HG03039 (cell line): Measurements from ENCODE around the gene MRRF.
"Not testable (repeated sequence)": the region's sequence is repeated elsewhere in the genome, so short reads cannot be mapped to it uniquely, and the experiment has no call there.

Experiments used
- ATAC-seq: cut with Tn5 transposase; IDR thresholded peaks from one replicate; pipeline ENCODE4 v1.9.1; 2021; ENCODE audit warnings: mild to moderate bottlenecking, moderate library complexity; ENCODE audit not compliant: unreplicated experiment

The MRRF gene

DNA sequence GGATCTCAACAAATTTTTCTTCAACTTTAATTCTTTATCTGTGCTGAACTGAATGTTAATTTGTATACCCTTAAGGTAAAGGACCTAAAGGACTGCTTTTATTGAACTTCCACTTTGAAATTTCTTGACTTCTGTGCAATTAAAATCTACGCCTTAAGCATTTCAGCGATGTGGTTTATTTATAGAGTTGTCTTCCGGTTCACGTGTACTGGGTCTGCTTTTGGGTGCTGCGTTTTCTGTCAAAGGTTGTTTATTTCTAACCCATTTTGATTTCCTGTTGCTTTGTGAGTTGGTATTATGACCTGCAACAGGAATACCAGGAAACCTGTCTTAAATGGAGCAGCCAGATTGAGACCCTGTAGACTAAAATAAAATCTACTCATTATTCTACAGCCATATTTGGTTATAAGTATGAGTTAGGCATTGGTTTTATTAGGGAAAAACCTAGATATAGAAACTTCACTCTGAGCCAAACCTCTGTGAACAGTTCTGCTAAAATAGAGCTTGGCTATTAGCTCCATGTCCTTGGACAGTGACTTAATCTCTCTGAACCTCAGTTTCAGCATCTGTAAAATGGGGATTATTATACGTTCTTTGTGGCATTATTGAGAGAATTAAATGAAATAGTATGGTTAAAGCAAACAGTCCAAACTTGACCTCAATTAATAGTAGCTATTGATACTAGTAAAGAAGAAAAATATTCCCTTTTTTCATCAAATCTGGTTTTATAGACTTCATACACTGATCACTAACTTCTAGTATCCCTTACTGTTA is 3.5 kb downstream of the MRRF start:
- no peak for ATAC-seq

DNA sequence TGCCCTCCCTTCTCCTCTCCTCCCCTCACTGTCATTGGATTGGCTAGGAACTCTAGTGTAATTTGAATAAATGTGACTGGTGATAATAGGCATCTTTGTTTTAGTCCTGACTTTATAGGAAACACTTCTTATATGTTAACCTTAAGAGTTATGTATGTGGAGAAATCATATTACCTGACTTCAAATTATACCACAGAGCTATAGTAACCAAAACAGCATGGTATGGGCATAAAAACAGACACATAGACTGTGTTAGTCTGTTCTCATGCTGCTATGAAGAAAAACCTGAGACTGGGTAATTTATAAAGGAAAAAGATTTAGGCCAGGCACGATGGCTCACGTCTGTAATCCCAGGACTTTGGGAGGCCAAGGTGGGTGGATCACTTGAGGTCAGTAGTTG is 9.4 kb downstream of the MRRF start:
- no peak for ATAC-seq

DNA sequence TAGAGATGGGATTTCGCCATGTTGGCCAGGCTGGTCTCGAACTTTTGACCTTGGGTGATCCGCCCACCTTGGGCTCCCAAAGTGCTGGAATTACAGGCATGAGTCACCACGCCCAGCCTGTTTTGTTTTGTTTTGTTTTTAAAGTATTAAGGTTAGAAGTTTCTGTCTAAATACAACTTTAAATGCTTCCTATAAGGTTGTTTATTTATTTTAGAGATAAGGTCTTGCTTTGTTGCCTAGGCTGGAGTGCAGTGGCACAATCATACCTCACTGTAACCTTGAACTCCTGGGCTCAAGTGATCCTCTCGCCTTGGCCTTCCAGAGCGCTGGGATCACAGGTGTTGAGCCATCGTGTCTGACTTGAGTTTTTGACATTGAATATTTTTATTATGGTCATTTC is 11.4 kb downstream of the MRRF start:
- no peak for ATAC-seq

DNA sequence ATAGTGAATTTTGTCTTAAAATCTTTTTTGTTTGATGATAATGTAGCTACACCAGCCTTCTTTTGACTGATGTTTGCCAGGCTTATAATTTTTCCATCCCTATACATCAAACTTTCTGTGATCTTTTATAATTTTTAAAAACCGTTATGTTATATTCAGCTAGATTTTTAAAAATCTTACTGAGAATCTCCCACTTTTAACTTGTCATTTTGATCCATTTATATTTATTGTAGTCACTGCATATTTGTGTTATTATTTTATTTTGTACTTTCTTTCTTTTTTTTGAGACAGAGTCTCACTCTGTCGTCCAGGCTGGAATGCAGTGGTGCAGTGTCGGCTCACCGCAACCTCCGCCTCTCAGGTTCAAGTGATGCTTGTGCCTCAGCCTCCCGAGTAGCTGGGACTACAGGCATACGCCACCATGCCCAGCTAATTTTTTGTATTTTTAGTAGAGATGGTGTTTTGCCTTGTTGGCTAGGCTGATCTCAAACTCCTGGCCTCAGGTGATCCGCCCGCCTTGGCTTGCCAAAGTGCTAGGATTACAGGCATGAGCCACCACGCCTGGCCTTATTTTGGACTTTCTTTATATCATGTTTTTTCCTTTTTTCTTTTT is 12.7 kb downstream of the MRRF start:
- no peak for ATAC-seq

DNA sequence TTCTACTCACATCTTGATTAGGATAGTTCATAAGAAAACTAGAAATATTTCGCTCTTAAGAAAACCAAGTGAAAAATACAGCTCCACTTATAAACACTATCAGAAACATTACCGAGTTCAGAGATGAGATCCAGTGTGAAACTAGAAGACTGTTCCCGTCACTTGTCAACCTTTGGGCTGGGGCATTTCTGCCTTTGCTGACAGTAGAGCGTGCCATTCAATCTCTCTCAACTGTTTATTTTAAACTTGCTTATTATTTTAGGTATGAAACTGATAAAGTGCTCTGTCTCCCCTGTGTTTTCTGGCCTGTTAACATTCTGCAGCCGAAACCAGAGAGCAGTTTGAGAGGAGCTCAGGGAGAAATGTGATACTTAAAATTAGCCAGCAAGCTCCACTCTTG is 16.7 kb downstream of the MRRF start:
- ATAC-seq, result no peak

DNA sequence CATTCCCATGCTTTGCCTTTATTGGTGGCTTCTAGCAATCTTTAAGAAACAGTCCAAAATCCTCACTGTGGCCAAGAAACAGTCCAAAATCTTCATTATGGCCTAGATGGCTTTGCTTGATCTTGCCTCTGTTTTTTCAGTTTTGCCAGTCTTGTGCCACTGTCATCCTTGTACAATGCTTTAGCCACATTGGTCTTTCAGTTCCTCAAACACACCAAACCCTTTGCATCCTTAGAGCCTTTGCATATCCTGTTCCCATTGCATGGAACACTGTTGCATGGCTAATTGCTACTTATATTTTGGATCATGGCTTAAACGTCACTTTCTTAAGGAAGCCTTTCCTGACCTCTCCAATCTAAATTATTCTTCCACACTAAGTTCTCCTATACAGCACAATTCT is 22.1 kb downstream of the MRRF start:
- no peak for ATAC-seq

DNA sequence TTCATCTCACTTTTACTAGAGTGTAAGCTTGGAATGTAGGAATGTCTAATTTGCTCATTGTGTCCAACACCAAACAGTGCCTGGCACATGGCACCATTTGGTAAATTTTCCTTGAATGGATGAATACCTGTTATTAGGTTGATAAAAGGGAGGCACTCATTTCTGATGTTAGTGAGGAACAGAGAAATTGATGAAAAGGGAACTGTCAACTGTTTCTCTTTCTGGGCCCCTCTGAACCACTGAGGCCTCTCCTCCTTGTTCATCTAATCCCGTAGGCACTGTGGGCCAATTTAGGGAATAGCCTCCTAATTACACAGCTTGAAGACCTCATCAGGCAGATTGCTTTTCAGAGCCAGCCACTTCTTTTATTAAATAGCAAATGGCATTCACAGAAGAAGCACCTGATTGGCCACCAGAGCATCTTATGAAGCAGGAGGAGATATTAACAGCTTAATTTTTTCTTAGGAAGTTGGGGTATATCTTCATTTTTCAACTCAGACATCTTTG is 22.6 kb downstream of the MRRF start:
- no peak for ATAC-seq

DNA sequence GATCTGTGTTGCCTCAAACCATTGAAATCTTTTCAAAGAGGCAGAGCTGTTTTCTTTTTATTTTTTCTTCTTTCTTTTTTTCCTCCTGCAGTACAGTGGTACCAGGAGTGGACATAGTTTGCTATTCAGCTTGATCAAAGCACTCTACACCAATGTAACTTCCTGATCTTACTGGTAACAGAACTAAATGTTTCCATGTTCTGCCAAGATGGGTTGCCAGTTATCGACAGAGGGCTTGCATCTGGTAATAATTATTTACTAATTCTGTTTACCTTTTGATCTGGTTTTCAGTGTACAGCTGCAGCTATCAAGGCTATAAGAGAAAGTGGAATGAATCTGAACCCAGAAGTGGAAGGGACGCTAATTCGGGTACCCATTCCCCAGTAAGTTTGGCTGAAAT is 26.8 kb downstream of the MRRF start:
- ATAC-seq, result no peak

DNA sequence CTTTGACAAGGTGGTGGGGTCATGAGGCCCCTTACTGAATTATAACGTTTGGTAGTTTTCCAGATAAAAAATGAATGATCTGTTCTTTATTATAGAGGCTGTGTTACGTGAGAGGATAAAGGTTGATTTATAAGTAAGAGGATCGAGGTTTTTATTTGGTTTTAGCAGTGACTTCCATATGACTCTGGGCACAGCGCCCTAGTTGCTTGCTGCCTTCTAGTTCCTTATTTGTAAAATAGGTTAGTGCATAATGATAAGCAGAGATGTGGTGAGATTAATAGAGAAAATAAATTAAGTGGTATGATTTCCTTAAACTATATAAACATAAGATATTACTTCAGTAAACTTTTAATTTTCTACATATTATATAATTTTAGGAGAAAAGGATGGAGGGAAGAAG is 29.8 kb downstream of the MRRF start:
- no peak for ATAC-seq

DNA sequence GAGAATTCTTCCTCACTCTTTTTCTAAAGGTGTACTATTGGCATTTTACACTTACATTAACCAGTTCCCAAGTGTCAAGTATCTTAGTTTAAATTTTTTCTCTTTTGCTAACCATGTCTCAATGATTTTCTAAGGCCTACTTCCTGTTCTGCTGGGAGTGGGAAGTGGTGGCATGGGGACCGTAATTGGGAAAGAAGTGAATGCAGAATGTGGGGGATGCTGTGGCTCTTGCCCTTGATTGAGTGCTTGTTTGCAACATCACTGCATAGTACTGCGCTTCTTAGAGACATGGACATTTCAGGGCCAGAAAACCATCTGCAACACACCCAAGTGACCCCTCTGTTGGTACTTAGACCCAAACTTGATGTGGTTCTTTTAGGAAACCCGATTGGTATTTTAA is 32.8 kb downstream of the MRRF start:
- no peak for ATAC-seq

DNA sequence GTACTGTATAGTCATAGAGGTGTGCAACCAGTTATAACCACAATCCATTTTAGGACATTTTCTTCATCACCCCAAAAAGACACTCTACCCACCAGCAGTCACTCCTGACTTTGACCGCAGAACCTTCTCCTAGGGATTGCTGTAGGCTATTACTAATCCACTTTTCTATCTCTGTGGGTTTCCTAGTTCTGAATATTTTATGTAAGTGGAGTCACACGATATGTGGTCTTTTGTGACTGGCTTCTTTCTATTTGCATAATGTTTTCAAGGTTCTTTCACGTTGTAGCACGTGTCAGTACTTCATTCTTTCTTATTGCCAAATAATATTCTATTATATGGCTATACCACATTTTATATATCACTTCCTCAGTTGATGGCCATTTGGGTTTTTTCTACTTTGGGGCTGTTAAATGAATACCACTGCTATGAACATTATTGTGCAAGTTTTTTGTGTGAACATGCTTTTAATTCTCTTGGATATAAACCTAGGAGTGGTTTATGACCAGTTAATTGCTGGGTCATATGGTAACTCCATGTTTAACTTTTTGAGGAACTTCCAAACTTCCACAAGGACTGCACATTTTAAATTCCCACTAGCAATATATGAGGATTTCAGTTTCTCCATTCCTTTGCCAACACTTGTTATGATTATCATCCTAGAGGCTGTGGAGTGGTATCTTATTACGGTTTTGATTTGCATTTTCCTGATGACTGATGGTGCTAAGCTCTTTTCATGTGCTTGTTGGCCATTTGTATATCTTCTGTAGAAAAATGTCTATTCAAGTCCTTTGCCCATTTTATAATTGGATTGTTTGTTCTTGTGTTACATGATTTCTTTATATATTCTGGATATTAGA is 37.8 kb downstream of the MRRF start:
- no peak for ATAC-seq

DNA sequence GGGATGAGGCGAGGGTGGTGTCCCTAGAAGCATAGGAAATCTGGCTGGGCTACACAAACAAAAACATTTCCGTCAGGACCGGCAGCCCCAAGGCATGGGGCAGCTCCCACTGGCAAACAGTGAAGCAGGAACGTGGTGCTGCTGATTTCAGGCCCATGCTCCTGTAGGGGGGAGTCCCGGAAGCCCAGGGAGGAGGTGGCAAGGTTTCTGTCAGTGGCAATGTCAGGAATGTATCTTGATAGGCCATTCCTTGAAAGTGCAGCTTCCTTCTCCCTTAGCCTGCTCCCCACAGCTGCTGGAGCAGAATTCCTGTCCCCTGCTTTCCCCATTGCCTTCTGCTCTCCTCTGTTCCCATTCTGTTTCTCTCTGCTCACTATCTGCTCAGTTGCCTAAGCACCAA is 42.4 kb downstream of the MRRF start:
- ATAC-seq, result no peak

DNA sequence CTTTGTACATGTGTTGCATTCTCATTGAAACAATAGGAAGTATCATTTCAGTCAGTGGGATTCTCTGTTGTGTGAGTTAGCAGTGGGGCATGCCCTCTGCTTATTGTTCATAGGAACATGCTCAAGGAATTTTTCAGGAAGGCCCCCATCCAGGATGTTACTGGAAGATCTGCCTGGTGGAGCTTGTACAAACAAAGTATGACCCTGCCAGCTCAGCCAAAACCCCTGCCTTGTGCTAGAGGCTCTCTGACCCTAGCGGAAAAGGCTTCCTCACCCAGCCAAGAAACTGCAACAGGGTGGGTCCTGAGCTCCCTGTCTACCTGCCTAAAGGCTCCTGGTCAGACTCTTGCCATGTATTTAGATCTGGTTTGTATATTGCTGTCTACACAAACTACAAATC is 43.2 kb downstream of the MRRF start:
- no peak for ATAC-seq

DNA sequence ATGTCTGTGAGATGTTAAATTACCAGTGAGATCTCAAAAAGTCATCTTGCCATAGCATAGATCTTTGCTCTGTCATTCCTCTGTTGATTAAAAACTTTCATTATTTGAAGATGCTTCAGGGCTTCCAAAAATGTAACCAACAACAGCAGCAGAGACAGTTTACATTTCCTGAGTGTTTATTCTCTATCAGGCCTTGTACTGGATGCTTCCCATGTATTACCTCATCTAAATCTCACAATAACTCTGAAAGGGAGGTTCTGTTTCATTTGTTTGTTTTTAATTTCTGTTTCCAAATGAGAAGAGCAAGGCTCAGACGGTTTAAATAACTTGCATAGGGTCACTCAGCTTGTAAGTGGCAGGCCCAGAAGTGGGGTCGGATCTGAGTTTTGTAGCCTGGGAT is 45.2 kb downstream of the MRRF start:
- ATAC-seq, result no peak

DNA sequence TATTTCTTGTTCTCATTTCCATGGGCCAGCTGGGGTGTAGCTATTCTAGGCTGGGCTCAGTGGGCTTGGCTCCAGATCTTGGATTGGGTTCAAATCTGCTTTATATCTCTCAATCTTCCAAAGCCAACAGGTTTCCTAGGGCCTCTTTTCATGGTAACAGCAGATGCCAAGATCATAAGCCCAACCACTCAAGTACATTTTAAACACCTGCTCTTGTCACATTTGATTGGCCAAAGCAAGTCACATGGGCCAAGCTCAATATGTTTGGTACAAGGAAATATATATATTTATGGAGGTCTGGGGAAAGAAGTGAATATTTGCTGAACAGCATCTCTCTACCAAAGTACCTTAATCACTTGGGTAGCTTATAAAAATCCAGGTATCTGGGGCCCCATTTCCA is 49.5 kb downstream of the MRRF start:
- ATAC-seq, result no peak

DNA sequence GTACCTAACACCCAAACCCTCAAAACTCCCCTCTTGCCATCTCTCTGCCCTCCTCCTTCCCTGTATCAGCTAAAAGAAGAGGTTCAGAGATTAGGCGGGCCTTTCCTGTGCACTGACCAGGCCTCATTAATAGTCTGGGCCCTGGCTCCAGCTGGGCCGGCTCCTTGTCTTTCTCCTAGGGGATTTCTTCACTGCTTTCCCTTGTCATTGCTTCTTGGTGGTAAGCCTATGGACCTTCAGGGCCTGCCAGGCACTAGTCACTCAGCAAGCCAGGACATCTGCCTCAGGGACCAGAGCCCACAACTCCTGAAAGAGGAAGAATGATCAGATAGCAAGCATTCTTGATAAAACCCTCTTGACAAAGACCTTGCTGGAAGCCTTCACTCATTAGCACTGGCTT is 50.9 kb downstream of the MRRF start:
- no peak for ATAC-seq

DNA sequence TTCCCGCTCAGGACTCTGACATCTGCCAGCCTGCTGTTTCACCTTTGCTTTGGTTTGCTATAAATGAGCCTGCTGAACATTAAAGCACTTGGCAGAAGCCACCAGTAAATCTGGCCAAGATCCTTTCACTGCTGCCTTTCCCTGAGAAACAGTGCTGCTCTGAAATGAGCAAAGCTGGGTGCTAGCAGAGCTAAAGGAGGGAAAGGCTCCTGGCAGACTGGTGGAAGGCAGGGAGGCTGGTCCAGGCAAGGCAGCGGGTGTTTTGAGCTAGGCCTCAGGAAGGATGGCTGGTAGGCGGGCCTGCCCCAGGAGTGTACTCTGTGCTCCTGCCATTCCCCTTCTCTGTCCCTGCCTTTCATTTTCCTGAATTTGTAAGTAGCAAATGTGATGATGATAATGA is 53.6 kb downstream of the MRRF start:
- no peak for ATAC-seq

DNA sequence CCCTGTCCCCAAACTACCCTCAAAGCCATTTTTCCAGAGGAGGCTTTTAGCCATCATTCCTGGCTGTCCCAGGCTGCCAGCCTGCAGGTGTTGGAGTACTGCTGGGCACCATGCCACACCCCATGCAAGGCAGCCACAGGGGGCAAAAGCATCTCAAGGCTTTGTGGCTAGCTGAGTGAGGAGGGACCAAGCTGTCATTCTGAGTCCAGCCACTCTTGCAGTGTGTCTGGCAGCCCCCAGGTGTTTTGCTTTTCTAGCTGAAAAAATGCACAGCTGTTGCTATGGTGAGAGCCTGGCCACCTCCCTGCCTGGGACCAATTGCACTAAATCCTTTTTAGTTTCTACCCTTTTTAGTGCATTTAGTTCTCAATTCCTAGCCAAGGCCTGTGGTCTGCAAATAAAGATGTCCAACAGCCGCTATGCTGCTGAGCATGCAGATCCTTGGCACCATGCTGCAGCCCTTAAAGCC is 55.8 kb downstream of the MRRF start:
- no peak for ATAC-seq

DNA sequence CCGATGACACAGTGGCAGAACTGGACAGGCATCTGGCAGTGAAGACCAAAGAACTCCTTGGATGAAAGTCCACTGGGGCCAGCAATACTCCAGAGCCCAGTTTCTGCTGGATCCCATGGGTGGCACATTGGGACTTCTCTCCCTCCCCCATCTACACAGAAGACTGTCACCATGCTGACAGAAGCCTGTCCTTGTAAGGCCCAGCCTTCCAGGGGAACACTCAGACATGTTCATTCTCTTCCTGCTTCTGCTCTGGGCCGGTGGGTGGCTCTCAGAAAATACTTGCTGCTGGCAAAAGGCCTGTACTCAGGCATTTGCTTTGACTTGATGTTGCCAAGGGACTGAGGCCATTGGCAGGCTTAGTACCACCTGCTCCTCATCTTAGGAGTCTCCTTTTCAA is 57.9 kb downstream of the MRRF start:
- ATAC-seq, result no peak

DNA sequence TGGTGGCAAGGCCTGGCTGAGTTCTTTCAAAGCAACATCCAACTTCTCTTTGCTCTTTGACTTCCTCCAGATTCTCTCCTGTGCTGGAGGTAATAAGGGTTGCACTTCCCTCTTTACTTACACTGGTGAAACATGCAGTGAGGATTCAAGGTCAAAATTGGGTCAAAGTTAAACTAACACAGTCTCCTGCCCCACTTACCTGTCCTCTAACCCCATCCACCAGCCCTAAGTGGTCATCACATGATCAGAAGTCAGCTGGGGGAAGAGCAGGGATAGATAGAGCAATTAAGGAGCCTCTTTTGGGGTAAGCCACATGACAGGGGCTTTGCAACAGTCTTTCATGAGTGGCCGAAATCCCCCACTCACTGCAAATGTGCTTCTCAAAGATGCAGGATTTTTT is 60.0 kb downstream of the MRRF start:
- not testable (repeated sequence) for ATAC-seq

DNA sequence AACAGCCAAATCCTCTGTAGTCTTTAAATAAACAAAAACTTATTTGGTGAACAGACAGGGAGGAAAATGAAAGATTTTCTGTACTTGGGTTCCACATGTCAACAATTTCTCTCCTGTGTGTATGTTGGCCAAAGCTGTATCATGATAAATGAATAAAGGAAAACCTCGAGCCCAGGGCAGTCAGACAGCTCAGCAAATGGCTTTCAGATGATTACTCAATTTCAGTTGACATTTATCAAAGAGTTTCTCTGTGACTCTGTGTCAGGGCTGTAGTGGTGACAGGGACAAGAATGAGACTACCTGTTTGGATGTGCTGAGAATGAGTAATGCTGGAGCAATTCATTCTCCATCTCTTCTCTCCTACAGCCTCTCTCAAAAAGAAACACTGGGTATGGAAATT is 60.4 kb downstream of the MRRF start:
- no peak for ATAC-seq

DNA sequence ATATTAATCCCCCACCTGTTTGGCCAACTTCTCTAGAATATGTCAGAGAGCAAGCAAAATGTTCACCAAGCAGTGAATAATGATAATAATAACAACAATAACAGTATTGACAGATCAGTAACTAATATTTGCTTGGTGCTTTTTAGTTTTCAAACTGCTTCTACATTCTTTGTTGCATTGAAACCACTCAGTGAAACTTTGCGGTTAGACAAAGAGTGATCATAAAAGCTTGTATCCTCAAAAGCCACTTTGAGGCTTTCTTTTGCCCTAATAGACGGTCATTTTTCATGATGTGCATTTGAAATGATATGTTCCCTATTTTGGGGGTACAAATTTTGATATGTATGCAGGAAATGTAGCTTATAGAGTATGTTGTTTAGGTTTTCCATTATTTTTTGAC is 62.5 kb downstream of the MRRF start:
- no peak for ATAC-seq
